H54 (cell line): ENCODE data around the gene ZNF638.

Experiments used
- DNase-seq: peaks from one replicate; pipeline ENCODE4 v3.0.0; 2011; ENCODE audit warnings: low spot score, mixed read lengths; ENCODE audit not compliant: insufficient read length
- FAIRE-seq: peaks from 3 replicates; lab custom pipeline; 2011; peaks lifted over from hg19 to GRCh38; lab: Jason Lieb, UNC
- POLR2A ChIP-seq: IDR thresholded peaks from 2 replicates; pipeline ENCODE4 v1.6.1; 2011; ENCODE audit warnings: low read depth, mild to moderate bottlenecking, low read length

The ZNF638 gene

GRCh38 chr2:71484354-71484753 lies 152.8 kb downstream of the ZNF638 start:
- FAIRE-seq = no peak
- TF ChIP-seq POLR2A = no peak

More at GRCh38 chr2:71484354-71484753, 152.8 kb downstream of the ZNF638 start:
- no peak for DNase-seq
